Fibroblast of peridontal ligament (primary cell): Measurements from ENCODE around the gene SCG5.

Experiments used
- DNase-seq: peaks from one replicate; pipeline ENCODE4 v3.0.0-alpha.2; 2010; ENCODE audit errors: extremely low read depth

Gene SCG5

GRCh38 chr15:32691689-32692038 is 50.2 kb downstream of the SCG5 start:
- no peak for DNase-seq

- DNase-seq = no peak
These were observed 50.8 kb downstream of the SCG5 start for GRCh38 chr15:32692286-32692685.

GRCh38 chr15:32694222-32694983 is 52.9 kb downstream of the SCG5 start:
- no peak for DNase-seq

DNA sequence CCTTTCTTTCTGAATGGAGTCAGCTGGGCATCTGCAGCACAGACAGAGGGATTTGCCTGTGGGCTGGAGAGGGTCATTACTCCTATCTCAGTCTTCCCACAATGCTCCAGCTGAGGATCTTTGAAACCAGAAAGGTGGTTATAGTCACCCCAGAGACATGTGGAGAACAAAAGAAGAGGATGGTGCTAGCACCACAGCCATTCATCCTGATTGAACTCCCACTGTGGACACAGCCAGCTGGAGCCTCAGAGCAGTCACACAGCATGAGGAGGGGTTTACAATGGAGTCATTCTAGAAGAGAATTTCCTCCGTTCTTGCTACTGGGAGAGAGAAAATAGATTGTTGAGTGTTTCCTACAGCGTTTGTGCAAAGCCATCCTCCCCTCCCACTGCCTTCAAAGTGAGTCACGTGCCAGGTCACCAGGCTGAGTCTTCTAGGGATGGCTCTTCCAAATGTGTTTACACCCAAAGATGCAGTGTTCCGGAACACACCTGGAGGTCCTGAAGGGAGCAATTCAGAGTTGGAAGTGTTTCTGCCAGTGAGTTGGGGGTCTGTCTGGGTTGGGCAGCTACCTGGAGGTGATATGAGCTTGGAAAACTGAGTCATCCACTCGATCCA is 57.4 kb downstream of the SCG5 start:
- DNase-seq = no peak

- DNase-seq = no peak
These were observed 59.1 kb downstream of the SCG5 start for GRCh38 chr15:32700501-32701150.

DNA sequence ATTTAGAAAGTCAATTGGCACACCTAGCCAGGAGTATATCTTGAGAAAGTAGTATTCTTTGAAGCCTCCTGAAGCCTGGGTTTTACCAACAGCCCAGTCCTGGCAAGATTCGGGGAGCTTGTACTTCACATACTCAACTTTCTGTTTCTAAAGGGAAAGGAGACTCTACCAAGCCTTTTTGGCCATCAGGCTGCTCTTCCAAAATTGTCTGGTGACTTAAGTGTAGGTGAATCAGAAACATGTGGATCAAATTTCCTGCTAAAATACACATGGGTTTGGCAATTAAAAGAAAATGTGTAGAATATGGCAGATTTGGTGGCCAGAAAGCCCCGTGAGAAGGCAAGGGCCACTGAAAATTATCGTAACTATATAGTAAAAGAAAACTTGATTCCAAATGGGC is 60.4 kb downstream of the SCG5 start:
- peak; percentile 39 for DNase-seq

DNA sequence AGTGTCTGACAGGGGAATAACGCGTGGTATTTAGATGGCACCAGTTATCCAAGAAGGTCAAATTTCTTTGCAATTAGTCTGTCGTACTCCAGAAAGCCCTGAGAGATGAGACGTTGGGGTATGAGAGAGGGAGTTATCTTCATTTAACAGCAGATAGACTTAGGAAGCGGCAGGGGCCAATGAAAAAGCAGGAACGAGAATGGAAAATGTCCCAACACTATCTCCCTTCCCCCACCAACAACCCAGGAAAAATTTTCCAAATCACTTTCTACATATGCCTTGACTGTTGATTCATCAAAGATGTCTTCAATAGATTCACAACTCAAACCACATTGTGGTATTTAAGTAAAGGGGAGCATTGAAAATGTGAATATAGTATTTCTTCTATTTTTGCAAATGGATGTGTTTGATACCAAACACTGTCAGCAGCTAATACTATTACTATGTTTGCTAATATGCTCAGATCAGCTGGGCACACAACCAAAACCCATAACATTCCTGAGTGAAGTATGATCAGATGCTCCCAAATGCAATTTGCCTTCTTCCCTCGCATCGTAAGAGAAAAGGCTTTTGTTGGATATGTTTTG is 63.0 kb downstream of the SCG5 start:
- peak; percentile 71 for DNase-seq

DNA sequence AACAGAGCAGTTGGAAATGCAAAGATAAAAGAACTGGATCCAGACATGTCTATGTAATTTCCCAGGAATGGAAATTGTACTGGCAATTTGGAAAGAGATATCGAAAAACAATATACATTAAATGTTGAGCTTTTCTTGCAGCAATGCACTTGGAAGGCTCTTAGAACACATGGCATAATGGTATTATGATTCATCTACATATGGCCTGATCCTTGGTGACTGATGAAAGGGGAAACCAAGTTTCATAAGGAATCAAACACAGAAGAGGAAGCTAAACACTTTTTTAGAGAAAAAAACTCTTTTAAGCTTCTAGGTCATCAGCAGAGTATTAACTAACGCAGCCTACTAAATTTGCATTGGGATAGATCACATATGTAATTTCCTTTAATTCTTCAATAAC is 63.9 kb downstream of the SCG5 start:
- peak; percentile 73 for DNase-seq

DNA sequence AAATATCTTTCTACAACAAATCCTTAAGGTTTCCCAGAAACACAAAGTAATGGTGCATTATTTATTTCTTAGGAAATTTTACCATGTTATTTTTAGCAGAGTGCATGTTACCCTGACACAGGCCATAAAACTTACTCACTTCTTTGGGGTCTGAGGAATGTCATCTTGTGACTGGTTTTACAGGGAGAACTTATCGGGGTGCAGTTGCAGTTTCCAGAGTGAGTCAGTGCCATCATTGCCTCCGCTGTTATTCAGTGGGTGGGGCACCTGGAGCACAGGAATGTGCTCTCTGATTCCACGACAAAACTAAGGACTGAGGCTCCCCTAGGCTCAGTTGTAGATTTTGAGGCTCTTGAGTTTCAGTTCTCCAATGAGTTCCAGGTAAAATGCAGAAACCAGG is 65.2 kb downstream of the SCG5 start:
- no peak for DNase-seq

- no peak for DNase-seq
These were observed 65.9 kb downstream of the SCG5 start for GRCh38 chr15:32707436-32707835.

- DNase-seq = peak; percentile 45
These were observed 68.0 kb downstream of the SCG5 start for GRCh38 chr15:32709295-32710033.

- DNase-seq = peak; percentile 61
These were observed 73.8 kb downstream of the SCG5 start for GRCh38 chr15:32715276-32715675.

- DNase-seq = no peak
These were observed 74.9 kb downstream of the SCG5 start for GRCh38 chr15:32716216-32716914.

DNA sequence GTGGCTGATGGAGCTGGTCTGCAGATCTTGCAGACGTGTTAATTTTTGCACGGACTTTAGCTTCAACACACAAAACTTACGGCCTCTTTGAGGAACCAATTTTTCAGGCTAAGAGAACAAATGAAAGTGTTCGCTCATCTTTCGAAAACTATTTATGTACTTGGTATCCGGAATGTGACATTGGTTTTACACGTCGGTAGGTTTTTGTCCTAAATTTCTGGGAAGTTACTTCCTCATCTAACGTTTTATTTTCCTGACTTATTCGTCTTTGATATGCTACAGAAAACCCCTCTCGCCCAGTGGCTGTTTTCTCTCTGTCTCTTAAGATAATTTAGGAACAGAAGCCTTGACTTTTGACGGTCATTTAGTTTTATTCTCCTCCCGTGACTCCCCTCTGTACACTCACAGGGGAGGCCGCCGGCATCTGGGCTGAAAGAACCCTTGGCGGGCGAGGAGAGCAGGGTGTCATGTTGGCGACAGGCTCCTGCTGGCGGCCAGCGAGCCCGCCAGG is 75.5 kb downstream of the SCG5 start:
- DNase-seq = no peak

- DNase-seq = peak; percentile 65
These were observed 76.1 kb downstream of the SCG5 start, which contains the start of gene GREM1 for GRCh38 chr15:32717426-32718226. GREM1 (plus strand) TSS chr15:32718004; CDS start chr15:32730691, 12,687 bp downstream.

GRCh38 chr15:32718227-32718820 is 76.8 kb downstream of the SCG5 start:
- peak; percentile 41 for DNase-seq

DNA sequence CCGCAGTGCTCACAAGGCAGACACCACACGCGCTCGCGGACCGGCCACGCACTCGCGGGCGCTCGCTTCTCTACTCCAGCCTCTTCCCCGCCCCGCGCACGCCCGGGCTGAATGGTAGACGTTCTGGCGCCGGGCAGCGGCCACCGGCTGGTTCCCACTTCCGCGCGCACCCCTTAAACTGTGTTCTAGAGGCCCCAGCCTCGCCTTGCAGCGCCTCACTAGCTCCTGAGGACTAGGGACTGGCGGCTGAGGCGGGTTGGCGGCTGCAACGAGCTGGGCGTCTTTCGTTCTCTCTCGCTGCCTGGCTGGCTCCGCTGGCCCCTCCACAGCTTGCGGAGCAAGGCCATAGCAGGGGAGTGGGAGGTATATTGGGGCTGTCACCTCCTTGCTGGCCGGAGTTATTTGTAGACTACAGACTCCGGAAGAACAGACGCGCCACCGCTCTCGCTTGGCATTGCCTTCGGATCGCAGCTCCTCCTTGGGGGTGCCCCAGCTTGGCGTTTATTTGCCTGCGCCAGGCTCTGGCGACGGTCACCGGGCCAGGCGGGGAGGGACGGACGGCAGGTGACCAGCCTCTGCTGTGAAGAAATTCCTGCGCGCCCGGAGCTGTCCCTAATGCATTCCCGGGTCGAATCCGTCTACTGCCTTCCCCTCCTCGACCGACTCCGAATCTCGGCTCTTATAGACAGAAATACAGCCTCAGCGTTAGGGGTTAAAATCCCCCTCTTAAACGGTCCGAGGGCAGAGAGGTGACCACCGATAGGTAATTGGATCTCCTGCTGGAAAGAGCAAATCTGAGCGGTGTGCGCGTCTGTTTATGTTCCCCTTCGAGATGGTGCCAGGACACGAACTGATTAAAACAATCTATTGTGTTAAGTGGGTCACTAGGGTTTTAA is 77.6 kb downstream of the SCG5 start:
- DNase-seq = peak; percentile 24

- peak; percentile 39 for DNase-seq
These were observed 80.1 kb downstream of the SCG5 start for GRCh38 chr15:32721596-32721995.

- peak; percentile 56 for DNase-seq
These were observed 80.6 kb downstream of the SCG5 start for GRCh38 chr15:32722136-32722535.
